Measurements from ENCODE around the gene UGCG. TPM values are rescaled to one million over a fixed set of nuclear protein-coding genes. Genes with fewer than 3 reads are reported as not detected.

The UGCG gene
- total and polyA plus RNA-seq, 2 donors (not counting 1 experiment from before 2014, with no cell fraction given): 23.9 to 53.5 TPM

GRCh38 chr9:111979561-111979960 is 82.9 kb downstream of the UGCG start:
- Mint-ChIP-seq H3K4me3 (no peak overlapping the region), H3K9me3 (ENCODE audit: insufficient read depth) (no peaks in the 10 kb centered on the region), H3K4me1 (peaks cover 45% of the 10 kb centered on the region), H3K27me3 (no peaks in the 10 kb centered on the region), H3K27ac (no peak overlapping the region)
- Histone ChIP-seq H3K36me3 (replicated peaks in 1 of 2; ENCODE audit: control extremely low read depth in 1 of 2, control insufficient read depth in 1 of 2, extremely low read depth in 1 of 2, insufficient read depth in 2 of 2, low read length in 1 of 2) (no peaks in the 10 kb centered on the region), H4K20me1 (ENCODE audit: control insufficient read depth, insufficient read depth, low read length, poor library complexity, severe bottlenecking) (no peaks in the 10 kb centered on the region), H3K4me2 (replicated peaks; ENCODE audit: low read depth, low read length, poor library complexity, severe bottlenecking) (no peak overlapping the region), H2AFZ (ENCODE audit: insufficient read depth, low read depth, low read length, poor library complexity, severe bottlenecking) (no peak overlapping the region), H3K4me1 (ENCODE audit: control insufficient read depth in 2 of 2, insufficient read depth in 2 of 2, low read length in 2 of 2) (peaks cover 41 to 43% of the 10 kb centered on the region in 2 donors), H3K9ac (ENCODE audit: low read length) (no peak overlapping the region), H3K27me3 (replicated peaks in 1 of 4; ENCODE audit: control extremely low read depth in 1 of 4, control insufficient read depth in 3 of 4, insufficient read depth in 4 of 4, low read length in 3 of 4) (no peaks in the 10 kb centered on the region), H3K79me2 (ENCODE audit: control insufficient read depth, insufficient read depth, low read length) (peaks cover 6% of the 10 kb centered on the region), H3K9me3 (ENCODE audit: control extremely low read depth in 1 of 3, control insufficient read depth in 2 of 3, insufficient read depth in 1 of 3, low read length in 2 of 3) (no peaks in the 10 kb centered on the region), H3K4me3 (ENCODE audit: control extremely low read depth in 1 of 5, extremely low read depth in 1 of 5, insufficient read depth in 1 of 5, low read depth in 2 of 5, low read length in 4 of 5) (no peak overlapping the region), H3K27ac (ENCODE audit: low read length in 2 of 2) (no peak overlapping the region)
- WGBS (ENCODE audit: insufficient coverage): 100% methylated on average over 1 of the region's 3 CpGs
- TF ChIP-seq CTCF (IDR thresholded peaks at IDR 0.05) (no peak), EZH2 (IDR thresholded peaks at IDR 0.05; ENCODE audit: borderline replicate concordance, insufficient read depth, low read depth, low read length, poor library complexity, severe bottlenecking) (no peak)
- ChIA-PET POLR2A (no interaction called here), CTCF (no interaction called here)
- intact Hi-C loops (cut with micrococcal nuclease): no loop called here
- DNase-seq (no peak), ATAC-seq (ENCODE audit: low read depth) (no peak)

GRCh38 chr9:111980398-111980797 is 83.8 kb downstream of the UGCG start:
- no peak for DNase-seq
- Histone ChIP-seq H3K9ac (ENCODE audit: low read length) (no peak overlapping the region), H3K27me3 (replicated peaks in 1 of 4; ENCODE audit: control extremely low read depth in 1 of 4, control insufficient read depth in 3 of 4, insufficient read depth in 4 of 4, low read length in 3 of 4) (no peaks in the 10 kb centered on the region), H3K4me3 (ENCODE audit: control extremely low read depth in 1 of 5, extremely low read depth in 1 of 5, insufficient read depth in 1 of 5, low read depth in 2 of 5, low read length in 4 of 5) (no peak overlapping the region), H3K79me2 (ENCODE audit: control insufficient read depth, insufficient read depth, low read length) (peaks cover 6% of the 10 kb centered on the region), H3K27ac (ENCODE audit: low read length in 2 of 2) (no peak overlapping the region), H3K4me2 (replicated peaks; ENCODE audit: low read depth, low read length, poor library complexity, severe bottlenecking) (no peak overlapping the region), H4K20me1 (ENCODE audit: control insufficient read depth, insufficient read depth, low read length, poor library complexity, severe bottlenecking) (no peaks in the 10 kb centered on the region), H3K4me1 (ENCODE audit: control insufficient read depth in 2 of 2, insufficient read depth in 2 of 2, low read length in 2 of 2) (peaks cover 49 to 52% of the 10 kb centered on the region in 2 donors), H2AFZ (ENCODE audit: insufficient read depth, low read depth, low read length, poor library complexity, severe bottlenecking) (no peak overlapping the region), H3K36me3 (replicated peaks in 1 of 2; ENCODE audit: control extremely low read depth in 1 of 2, control insufficient read depth in 1 of 2, extremely low read depth in 1 of 2, insufficient read depth in 2 of 2, low read length in 1 of 2) (no peaks in the 10 kb centered on the region), H3K9me3 (ENCODE audit: control extremely low read depth in 1 of 3, control insufficient read depth in 2 of 3, insufficient read depth in 1 of 3, low read length in 2 of 3) (no peaks in the 10 kb centered on the region)
- POLR2A ChIA-PET: no interaction called here
- intact Hi-C loops (cut with micrococcal nuclease): loop anchor here (5.0 to 10.0 kb wide), 3 partner anchors 46 to 218 kb away; no protein-coding TSS in a partner anchor
- Mint-ChIP-seq H3K4me1 (peaks cover 52% of the 10 kb centered on the region), H3K27ac (no peak overlapping the region), H3K27me3 (no peaks in the 10 kb centered on the region), H3K4me3 (no peak overlapping the region), H3K9me3 (ENCODE audit: insufficient read depth) (no peaks in the 10 kb centered on the region)
- CTCF ChIA-PET: no interaction called here
- TF ChIP-seq EZH2 (IDR thresholded peaks at IDR 0.05; ENCODE audit: borderline replicate concordance, insufficient read depth, low read depth, low read length, poor library complexity, severe bottlenecking) (no peak), CTCF (IDR thresholded peaks at IDR 0.05) (no peak)
- ATAC-seq (ENCODE audit: low read depth): no peak
- WGBS (ENCODE audit: insufficient coverage): 95% methylated on average over 3 of the region's 4 CpGs

All from B cell (primary cell).